Sigmoid colon (tissue), 4 donors: ENCODE results near the gene ASB5.

Source experiments
- EP300 ChIP-seq, 4 donors: sonication (generic); formaldehyde crosslinking; IDR thresholded peaks; one replicate each; pipeline ENCODE4 v1.6.1; 2017; ENCODE audit warnings: antibody characterized with exemption in 4 of 4
- POLR2A ChIP-seq, 2 donors: fragments of 450-650 bp; IDR thresholded peaks; one replicate each; pipeline ENCODE4 v1.6.1; 2016; ENCODE audit warnings: antibody characterized with exemption in 2 of 2, mild to moderate bottlenecking in 2 of 2, moderate library complexity in 2 of 2
- POLR2AphosphoS5 ChIP-seq, 4 donors: sonication (generic); formaldehyde crosslinking; IDR thresholded peaks; one replicate each; pipeline ENCODE4 v1.6.1; 2017; ENCODE audit warnings: antibody characterized with exemption in 4 of 4
- TF ChIP-seq, protein P1 (sequence below), 4 experiments: fragments of 450-650 bp in 3 of 4; fragments of 200-600 bp in 1 of 4; IDR thresholded peaks; one replicate each; pipeline ENCODE4 v1.5.1; 2016 to 2019; ENCODE audit warnings: antibody characterized with exemption in 4 of 4, mild to moderate bottlenecking in 3 of 4, moderate library complexity in 2 of 4

GRCh38 chr4:176261481-176261880, 7.5 kb downstream of the ASB5 start:
- TF ChIP-seq, protein P1, sequence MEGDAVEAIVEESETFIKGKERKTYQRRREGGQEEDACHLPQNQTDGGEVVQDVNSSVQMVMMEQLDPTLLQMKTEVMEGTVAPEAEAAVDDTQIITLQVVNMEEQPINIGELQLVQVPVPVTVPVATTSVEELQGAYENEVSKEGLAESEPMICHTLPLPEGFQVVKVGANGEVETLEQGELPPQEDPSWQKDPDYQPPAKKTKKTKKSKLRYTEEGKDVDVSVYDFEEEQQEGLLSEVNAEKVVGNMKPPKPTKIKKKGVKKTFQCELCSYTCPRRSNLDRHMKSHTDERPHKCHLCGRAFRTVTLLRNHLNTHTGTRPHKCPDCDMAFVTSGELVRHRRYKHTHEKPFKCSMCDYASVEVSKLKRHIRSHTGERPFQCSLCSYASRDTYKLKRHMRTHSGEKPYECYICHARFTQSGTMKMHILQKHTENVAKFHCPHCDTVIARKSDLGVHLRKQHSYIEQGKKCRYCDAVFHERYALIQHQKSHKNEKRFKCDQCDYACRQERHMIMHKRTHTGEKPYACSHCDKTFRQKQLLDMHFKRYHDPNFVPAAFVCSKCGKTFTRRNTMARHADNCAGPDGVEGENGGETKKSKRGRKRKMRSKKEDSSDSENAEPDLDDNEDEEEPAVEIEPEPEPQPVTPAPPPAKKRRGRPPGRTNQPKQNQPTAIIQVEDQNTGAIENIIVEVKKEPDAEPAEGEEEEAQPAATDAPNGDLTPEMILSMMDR (IDR thresholded peaks at IDR 0.05), result no peak
- TF ChIP-seq POLR2A (IDR thresholded peaks at IDR 0.05) (no peak), POLR2AphosphoS5 (IDR thresholded peaks at IDR 0.05) (peak in 2 of 4 donors; percentile 11 to 30), EP300 (IDR thresholded peaks at IDR 0.05) (no peak)
